OCI-M1 (cell line): ENCODE measurements around the gene FBXO28.
A peak's percentile ranks its signal among the peaks of the same experiment; 100 is the strongest.
"Not testable (repeated sequence)": the region's sequence is repeated elsewhere in the genome, so short reads cannot be mapped to it uniquely, and the experiment has no call there.

ENCODE experiments used
- DNase-seq: peaks from one replicate; lab custom pipeline; 2025; lab: John Stamatoyannopoulos, UW

Gene FBXO28

DNA sequence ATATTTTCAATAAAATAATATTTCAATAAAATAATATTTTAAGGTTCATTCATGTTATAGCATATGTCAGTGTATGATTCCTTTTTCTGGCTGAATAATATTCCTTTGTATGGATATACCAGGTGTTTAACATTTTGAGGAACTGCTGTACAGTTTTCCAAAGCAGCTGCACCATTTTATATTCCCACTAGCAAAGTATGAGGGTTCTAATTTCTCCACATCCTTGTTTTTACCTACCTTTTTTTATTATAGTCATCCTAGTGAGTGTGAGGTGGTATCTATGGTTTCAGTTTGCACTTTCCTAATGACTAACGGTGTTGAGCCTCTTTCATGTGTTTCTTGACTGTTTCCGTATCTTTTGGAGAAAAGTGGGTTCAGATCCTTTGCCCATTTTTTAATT lies 74.4 kb downstream of the FBXO28 start:
- DNase-seq = no peak

- DNase-seq = no peak
Observed at GRCh38 chr1:224189561-224189960, 75.7 kb downstream of the FBXO28 start.

DNA sequence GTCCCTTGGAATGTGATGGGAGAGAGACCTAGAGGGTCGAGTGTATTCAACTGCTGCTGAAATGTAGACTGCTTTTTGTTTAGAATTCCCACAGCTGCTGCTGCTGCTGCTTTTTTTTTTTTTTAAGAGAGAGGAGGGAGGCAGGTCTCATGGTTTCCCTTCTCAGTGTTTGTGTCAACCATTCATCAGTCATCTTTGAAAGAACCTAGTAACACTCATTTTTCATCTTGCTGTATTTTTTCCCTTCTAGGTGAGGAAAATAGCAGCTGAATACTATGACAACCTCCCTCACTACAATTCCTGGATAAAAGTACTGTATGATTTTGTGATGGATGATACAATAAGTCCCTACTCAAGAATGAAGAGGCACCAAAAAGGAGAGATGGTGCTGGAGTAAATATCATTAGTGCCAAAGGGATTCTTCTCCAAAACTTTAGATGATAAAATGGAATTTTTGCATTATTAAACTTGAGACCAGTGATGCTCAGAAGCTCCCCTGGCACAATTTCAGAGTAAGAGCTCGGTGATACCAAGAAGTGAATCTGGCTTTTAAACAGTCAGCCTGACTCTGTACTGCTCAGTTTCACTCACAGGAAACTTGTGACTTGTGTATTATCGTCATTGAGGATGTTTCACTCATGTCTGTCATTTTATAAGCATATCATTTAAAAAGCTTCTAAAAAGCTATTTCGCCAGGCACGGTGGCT lies 78.3 kb downstream of the FBXO28 start:
- DNase-seq = no peak

- no peak for DNase-seq
Observed at GRCh38 chr1:224193319-224193966, 79.5 kb downstream of the FBXO28 start.

GRCh38 chr1:224196813-224197600 lies 83.1 kb downstream of the FBXO28 start:
- no peak for DNase-seq

GRCh38 chr1:224198572-224198971 lies 84.7 kb downstream of the FBXO28 start:
- no peak for DNase-seq

- DNase-seq = no peak
Observed at GRCh38 chr1:224199679-224200078, 85.8 kb downstream of the FBXO28 start.

DNA sequence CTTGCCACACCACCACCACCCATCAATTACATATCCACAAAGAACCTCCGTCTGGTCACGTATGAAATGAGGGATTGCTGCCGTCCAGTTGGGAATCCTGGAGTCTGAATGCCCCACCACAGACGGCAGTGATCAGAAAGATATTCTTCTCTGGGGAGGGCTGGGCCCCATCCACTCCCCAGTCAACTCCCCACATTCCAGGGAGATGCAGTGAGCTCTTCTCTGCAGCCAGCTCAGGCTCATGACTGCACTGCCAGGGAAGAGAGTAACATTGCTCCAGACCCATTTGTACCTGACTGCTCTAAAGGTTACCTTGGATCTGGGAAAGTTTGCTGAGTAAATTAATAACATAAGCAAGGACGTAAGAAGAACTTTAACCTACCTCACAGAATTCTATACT lies 87.5 kb downstream of the FBXO28 start:
- no peak for DNase-seq

- DNase-seq = no peak
Observed at GRCh38 chr1:224201853-224202252, 87.9 kb downstream of the FBXO28 start.

- peak; percentile 28 for DNase-seq
Observed at GRCh38 chr1:224203243-224204016, 89.5 kb downstream of the FBXO28 start.

DNA sequence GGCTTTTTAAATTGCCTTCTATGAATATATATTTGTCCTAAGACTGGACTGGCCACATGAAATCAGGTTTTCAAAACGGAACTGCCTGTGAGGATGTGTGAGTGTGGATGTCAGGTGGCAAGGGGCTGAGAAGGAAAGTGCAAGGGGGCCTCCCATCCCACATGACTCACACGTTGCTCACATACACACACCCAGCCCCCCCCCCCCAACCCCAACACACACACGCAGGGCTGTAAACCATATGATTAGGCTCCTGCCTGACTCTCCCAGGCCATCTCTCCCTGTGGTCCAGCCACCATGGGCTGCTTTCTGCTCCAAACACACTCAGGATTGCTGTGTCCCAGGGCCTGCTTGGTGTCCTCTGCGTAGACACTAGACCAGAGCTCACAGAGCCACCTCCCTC lies 91.5 kb downstream of the FBXO28 start:
- DNase-seq = peak; percentile 80

- not testable (repeated sequence) for DNase-seq
Observed at GRCh38 chr1:224205931-224206538, 92.1 kb downstream of the FBXO28 start.

- peak; percentile 45 for DNase-seq
Observed at GRCh38 chr1:224211206-224211962, 97.5 kb downstream of the FBXO28 start.
